BLaER1 (cell line): ENCODE data around the gene ING5.
A peak's percentile ranks its signal among the peaks of the same experiment; 100 is the strongest.

Experiments used
- H3K27ac ChIP-seq: shearing (Covaris generic); formaldehyde crosslinking; 2 replicates; pipeline ENCODE4 v1.8.1; 2022
- H3K27me3 ChIP-seq: shearing (Covaris generic); formaldehyde crosslinking; 2 replicates; pipeline ENCODE4 v1.8.1; 2022
- H3K36me3 ChIP-seq: shearing (Covaris generic); formaldehyde crosslinking; 2 replicates; pipeline ENCODE4 v1.8.1; 2022
- H3K4me1 ChIP-seq: shearing (Covaris generic); formaldehyde crosslinking; 2 replicates; pipeline ENCODE4 v1.8.1; 2022
- H3K4me2 ChIP-seq: shearing (Covaris generic); formaldehyde crosslinking; 2 replicates; pipeline ENCODE4 v1.8.1; 2022
- H3K4me3 ChIP-seq: shearing (Covaris generic); formaldehyde crosslinking; 2 replicates; pipeline ENCODE4 v1.8.1; 2022
- H3K9ac ChIP-seq: shearing (Covaris generic); formaldehyde crosslinking; 2 replicates; pipeline ENCODE4 v1.8.1; 2022
- H3K9me3 ChIP-seq: shearing (Covaris generic); formaldehyde crosslinking; 2 replicates; pipeline ENCODE4 v1.8.1; 2022
- H4K20me1 ChIP-seq: shearing (Covaris generic); formaldehyde crosslinking; 2 replicates; pipeline ENCODE4 v1.8.1; 2022
- Cebpa-rat ChIP-seq: shearing (Covaris generic); IDR thresholded peaks from 2 replicates; pipeline ENCODE4 v1.8.1; 2022

Gene ING5

GRCh38 chr2:241671457-241672240 is 30.2 kb upstream of the ING5 start:
- Histone ChIP-seq H3K4me3 (no peak overlapping the region), H3K36me3 (peaks cover 98% of the 10 kb centered on the region), H3K27ac (no peak overlapping the region), H3K9ac (no peak overlapping the region), H3K27me3 (no peaks in the 10 kb centered on the region), H3K9me3 (no peaks in the 10 kb centered on the region), H3K4me1 (no peaks in the 10 kb centered on the region), H3K4me2 (no peak overlapping the region), H4K20me1 (peaks cover 28% of the 10 kb centered on the region)
- TF ChIP-seq Cebpa-rat, result no peak

GRCh38 chr2:241672243-241673188 is 29.3 kb upstream of the ING5 start:
- TF ChIP-seq Cebpa-rat, result no peak
- Histone ChIP-seq H3K4me3 (no peak overlapping the region), H3K9ac (no peak overlapping the region), H3K4me1 (no peaks in the 10 kb centered on the region), H3K27me3 (no peaks in the 10 kb centered on the region), H3K9me3 (no peaks in the 10 kb centered on the region), H3K27ac (no peak overlapping the region), H3K36me3 (peaks cover 98% of the 10 kb centered on the region), H4K20me1 (peaks cover 34% of the 10 kb centered on the region), H3K4me2 (no peak overlapping the region)

- TF ChIP-seq Cebpa-rat, result no peak
- Histone ChIP-seq H3K4me2 (no peak overlapping the region), H3K36me3 (peaks cover 98% of the 10 kb centered on the region), H4K20me1 (peaks cover 37% of the 10 kb centered on the region), H3K9ac (no peak overlapping the region), H3K9me3 (no peaks in the 10 kb centered on the region), H3K4me1 (no peaks in the 10 kb centered on the region), H3K27me3 (no peaks in the 10 kb centered on the region), H3K27ac (no peak overlapping the region), H3K4me3 (no peak overlapping the region)
Measured at GRCh38 chr2:241673189-241673663, 28.6 kb upstream of the ING5 start.

- Histone ChIP-seq H3K4me2 (no peak overlapping the region), H3K27ac (no peak overlapping the region), H3K4me1 (no peaks in the 10 kb centered on the region), H3K9ac (no peak overlapping the region), H3K9me3 (no peaks in the 10 kb centered on the region), H4K20me1 (peaks cover 42% of the 10 kb centered on the region), H3K36me3 (peaks cover 98% of the 10 kb centered on the region), H3K4me3 (no peak overlapping the region), H3K27me3 (no peaks in the 10 kb centered on the region)
- TF ChIP-seq Cebpa-rat, result no peak
Measured at GRCh38 chr2:241673797-241674725, 27.8 kb upstream of the ING5 start.

- Histone ChIP-seq H3K4me2 (no peak overlapping the region), H3K9me3 (no peaks in the 10 kb centered on the region), H3K9ac (no peak overlapping the region), H3K4me1 (no peaks in the 10 kb centered on the region), H3K4me3 (no peak overlapping the region), H4K20me1 (peaks cover 59% of the 10 kb centered on the region), H3K36me3 (peaks cover 98% of the 10 kb centered on the region), H3K27me3 (no peaks in the 10 kb centered on the region), H3K27ac (no peak overlapping the region)
- no peak for TF ChIP-seq Cebpa-rat
Measured at GRCh38 chr2:241675885-241676284, 26.0 kb upstream of the ING5 start.

DNA sequence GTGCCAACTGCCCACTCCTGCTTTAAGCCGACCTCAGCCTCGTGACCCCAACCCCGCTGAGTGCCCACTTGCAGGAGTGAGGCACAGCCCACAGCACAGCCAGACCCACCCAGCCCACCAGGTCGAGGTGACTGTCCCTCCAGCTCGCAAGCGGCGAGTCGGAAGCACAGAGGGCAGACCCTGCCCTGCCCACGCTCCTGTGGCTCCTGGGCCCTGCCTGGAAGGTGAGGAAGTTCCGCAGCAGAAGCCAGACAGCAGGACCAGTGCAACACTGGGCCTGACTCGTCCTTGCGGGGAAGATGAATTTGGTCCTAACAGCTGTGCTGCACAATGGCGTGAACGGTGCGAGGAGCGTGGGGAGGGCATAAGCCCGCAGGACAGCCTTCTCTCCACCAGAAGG is 25.2 kb upstream of the ING5 start:
- peaks cover 98% of the 10 kb centered on the region for H3K36me3 ChIP-seq
- H4K20me1 ChIP-seq, result peaks cover 66% of the 10 kb centered on the region
- no peaks in the 10 kb centered on the region for H3K27me3 ChIP-seq
- H3K9ac ChIP-seq, result no peak overlapping the region
- no peak overlapping the region for H3K4me3 ChIP-seq
- no peak overlapping the region for H3K4me2 ChIP-seq
- TF ChIP-seq Cebpa-rat, result no peak
- no peaks in the 10 kb centered on the region for H3K9me3 ChIP-seq
- H3K27ac ChIP-seq, result no peak overlapping the region
- no peaks in the 10 kb centered on the region for H3K4me1 ChIP-seq

GRCh38 chr2:241677392-241677791 is 24.4 kb upstream of the ING5 start:
- Histone ChIP-seq H3K27ac (no peak overlapping the region), H3K27me3 (no peaks in the 10 kb centered on the region), H3K9me3 (no peaks in the 10 kb centered on the region), H4K20me1 (peaks cover 67% of the 10 kb centered on the region), H3K36me3 (peaks cover 98% of the 10 kb centered on the region), H3K9ac (no peak overlapping the region), H3K4me2 (no peak overlapping the region), H3K4me3 (no peak overlapping the region), H3K4me1 (no peaks in the 10 kb centered on the region)
- TF ChIP-seq Cebpa-rat, result no peak

- Histone ChIP-seq H3K36me3 (peaks cover 98% of the 10 kb centered on the region), H3K4me1 (no peaks in the 10 kb centered on the region), H3K27ac (no peak overlapping the region), H4K20me1 (peaks cover 67% of the 10 kb centered on the region), H3K9me3 (no peaks in the 10 kb centered on the region), H3K4me2 (no peak overlapping the region), H3K9ac (no peak overlapping the region), H3K4me3 (no peak overlapping the region), H3K27me3 (no peaks in the 10 kb centered on the region)
- no peak for TF ChIP-seq Cebpa-rat
Measured at GRCh38 chr2:241678307-241678706, 23.5 kb upstream of the ING5 start.

GRCh38 chr2:241678784-241679540 is 22.9 kb upstream of the ING5 start:
- peak overlapping the region; percentile 22; the same call in 1 of the 2 replicates for H3K27ac ChIP-seq
- H3K4me2 ChIP-seq, result no peak overlapping the region
- H3K4me1 ChIP-seq, result no peaks in the 10 kb centered on the region
- TF ChIP-seq Cebpa-rat, result no peak
- H3K27me3 ChIP-seq, result no peaks in the 10 kb centered on the region
- peaks cover 100% of the 10 kb centered on the region for H3K36me3 ChIP-seq
- no peak overlapping the region for H3K4me3 ChIP-seq
- H4K20me1 ChIP-seq, result peaks cover 64% of the 10 kb centered on the region
- H3K9ac ChIP-seq, result no peak overlapping the region
- no peaks in the 10 kb centered on the region for H3K9me3 ChIP-seq
